Sigmoid colon (tissue), 3 donors: ENCODE results near the gene GNB4.

Experiments used
- POLR2A ChIP-seq, 2 donors: fragments of 450-650 bp; IDR thresholded peaks; one replicate each; pipeline ENCODE4 v1.6.1; 2016; ENCODE audit warnings: antibody characterized with exemption in 2 of 2, mild to moderate bottlenecking in 2 of 2, moderate library complexity in 2 of 2
- TF ChIP-seq, protein P1 (sequence below), 4 experiments: fragments of 450-650 bp in 3 of 4; fragments of 200-600 bp in 1 of 4; IDR thresholded peaks; one replicate each; pipeline ENCODE4 v1.5.1; 2016 to 2019; ENCODE audit warnings: antibody characterized with exemption in 4 of 4, mild to moderate bottlenecking in 3 of 4, moderate library complexity in 2 of 4

DNA sequence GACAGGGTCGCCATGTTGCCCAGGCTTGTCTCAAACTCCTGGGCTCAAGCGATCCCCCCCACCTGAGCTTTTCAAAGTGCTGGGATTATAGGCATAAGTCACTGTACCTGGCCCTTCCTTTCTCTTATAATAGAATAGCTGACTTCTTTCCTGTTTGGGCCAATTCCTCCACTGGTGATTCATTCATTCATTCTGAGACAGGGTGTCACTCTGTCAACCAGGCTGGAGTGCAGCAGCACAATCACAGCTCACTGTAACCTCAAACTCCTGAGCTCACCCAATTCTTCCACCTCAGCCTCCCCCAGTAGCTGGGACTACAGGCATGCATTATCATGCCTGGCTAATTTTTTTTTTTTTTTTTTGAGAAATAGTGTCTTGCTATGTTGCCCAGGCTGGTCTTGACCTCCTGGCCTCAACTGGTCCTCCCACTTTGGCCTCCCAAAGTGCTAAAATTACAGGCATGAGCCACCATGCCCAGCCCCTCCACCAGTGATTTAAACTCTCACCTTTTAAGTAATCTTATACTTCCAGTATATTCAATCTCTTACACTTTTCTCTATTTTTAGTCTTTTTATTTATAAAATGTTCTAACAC lies 20.9 kb downstream of the GNB4 start:
- TF ChIP-seq, protein P1, sequence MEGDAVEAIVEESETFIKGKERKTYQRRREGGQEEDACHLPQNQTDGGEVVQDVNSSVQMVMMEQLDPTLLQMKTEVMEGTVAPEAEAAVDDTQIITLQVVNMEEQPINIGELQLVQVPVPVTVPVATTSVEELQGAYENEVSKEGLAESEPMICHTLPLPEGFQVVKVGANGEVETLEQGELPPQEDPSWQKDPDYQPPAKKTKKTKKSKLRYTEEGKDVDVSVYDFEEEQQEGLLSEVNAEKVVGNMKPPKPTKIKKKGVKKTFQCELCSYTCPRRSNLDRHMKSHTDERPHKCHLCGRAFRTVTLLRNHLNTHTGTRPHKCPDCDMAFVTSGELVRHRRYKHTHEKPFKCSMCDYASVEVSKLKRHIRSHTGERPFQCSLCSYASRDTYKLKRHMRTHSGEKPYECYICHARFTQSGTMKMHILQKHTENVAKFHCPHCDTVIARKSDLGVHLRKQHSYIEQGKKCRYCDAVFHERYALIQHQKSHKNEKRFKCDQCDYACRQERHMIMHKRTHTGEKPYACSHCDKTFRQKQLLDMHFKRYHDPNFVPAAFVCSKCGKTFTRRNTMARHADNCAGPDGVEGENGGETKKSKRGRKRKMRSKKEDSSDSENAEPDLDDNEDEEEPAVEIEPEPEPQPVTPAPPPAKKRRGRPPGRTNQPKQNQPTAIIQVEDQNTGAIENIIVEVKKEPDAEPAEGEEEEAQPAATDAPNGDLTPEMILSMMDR (IDR thresholded peaks at IDR 0.05): no peak
- no peak for TF ChIP-seq POLR2A (IDR thresholded peaks at IDR 0.05)
